ENCODE data around the gene CS.
"Not testable (repeated sequence)": the region's sequence is repeated elsewhere in the genome, so short reads cannot be mapped to it uniquely, and the experiment has no call there.

- not testable (repeated sequence) for TF ChIP-seq SUZ12 (IDR thresholded peaks at IDR 0.05; ENCODE audit: extremely low read depth, insufficient read depth, insufficient read length); YY1 (IDR thresholded peaks at IDR 0.05; ENCODE audit: insufficient read depth, insufficient read length)
Observed at GRCh38 chr12:56272468-56272867, 27.7 kb downstream of the CS start.

Data from NT2/D1 (cell line).